OCI-LY3 (cell line): ENCODE data around the gene PTGER2.

Experiments
- H2AFZ ChIP-seq: fragments of 200-600, 300-600 bp; shearing (Covaris generic); 2 replicates; pipeline ENCODE4 v1.6.0; 2014; ENCODE audit warnings: antibody characterized with exemption, low read depth, low read length
- H3K27ac ChIP-seq: fragments of 200-600, 300-600 bp; sonication (generic); 2 replicates; pipeline ENCODE4 v1.5.1; 2014; ENCODE audit warnings: mild to moderate bottlenecking, low read length, moderate library complexity, mixed read lengths
- H3K27me3 ChIP-seq: fragments of 200-600, 300-600 bp; sonication (generic); 2 replicates; pipeline ENCODE4 v1.6.1; 2014; ENCODE audit warnings: low read depth, low read length, mixed read lengths
- H3K36me3 ChIP-seq: fragments of 200-600, 300-600 bp; sonication (generic); replicated peaks from 2 replicates; pipeline ENCODE3; 2014; ENCODE audit warnings: low read depth, low read length, mixed read lengths
- H3K4me1 ChIP-seq: fragments of 300-600, 200-600 bp; sonication (generic); 2 replicates; pipeline ENCODE4 v1.6.1; 2014; ENCODE audit warnings: low read length, mixed read lengths
- H3K4me2 ChIP-seq: fragments of 200-600, 300-600 bp; sonication (generic); 2 replicates; pipeline ENCODE4 v1.6.1; 2014; ENCODE audit warnings: low read length, mixed read lengths
- H3K4me3 ChIP-seq: fragments of 300-600, 200-600 bp; sonication (generic); 2 replicates; pipeline ENCODE4 v1.5.1; 2014; ENCODE audit warnings: antibody characterized with exemption, mild to moderate bottlenecking, low read length, moderate library complexity
- H3K79me2 ChIP-seq: fragments of 300-600, 200-600 bp; shearing (Covaris generic); 2 replicates; pipeline ENCODE4 v1.6.1; 2014; ENCODE audit warnings: mild to moderate bottlenecking, low read length, mixed read lengths
- H3K9ac ChIP-seq: fragments of 300-600, 200-600 bp; shearing (Covaris generic); 2 replicates; pipeline ENCODE4 v1.6.0; 2014; ENCODE audit warnings: mild to moderate bottlenecking, low read length, moderate library complexity
- H3K9me3 ChIP-seq: fragments of 200-600, 300-600 bp; shearing (Covaris generic); 2 replicates; pipeline ENCODE4 v1.6.1; 2014; ENCODE audit warnings: low read length, mixed read lengths; ENCODE audit not compliant: insufficient read depth
- H4K20me1 ChIP-seq: fragments of 200-600, 300-600 bp; sonication (generic); 2 replicates; pipeline ENCODE4 v1.6.1; 2016; ENCODE audit warnings: low read length, mixed read lengths; ENCODE audit not compliant: insufficient read depth
- CTCF ChIP-seq: fragments of 200-600, 300-600 bp; sonication (generic); IDR thresholded peaks from 2 replicates; pipeline ENCODE4 v1.5.1; 2014; ENCODE audit warnings: antibody characterized with exemption, low read length, low read depth
- EZH2phosphoT487 ChIP-seq: fragments of 200-600 bp; shearing (Covaris generic); IDR thresholded peaks from 2 replicates; pipeline ENCODE4 v1.6.1; 2018; ENCODE audit warnings: antibody characterized with exemption, mixed run types, low read depth

PTGER2 gene

DNA sequence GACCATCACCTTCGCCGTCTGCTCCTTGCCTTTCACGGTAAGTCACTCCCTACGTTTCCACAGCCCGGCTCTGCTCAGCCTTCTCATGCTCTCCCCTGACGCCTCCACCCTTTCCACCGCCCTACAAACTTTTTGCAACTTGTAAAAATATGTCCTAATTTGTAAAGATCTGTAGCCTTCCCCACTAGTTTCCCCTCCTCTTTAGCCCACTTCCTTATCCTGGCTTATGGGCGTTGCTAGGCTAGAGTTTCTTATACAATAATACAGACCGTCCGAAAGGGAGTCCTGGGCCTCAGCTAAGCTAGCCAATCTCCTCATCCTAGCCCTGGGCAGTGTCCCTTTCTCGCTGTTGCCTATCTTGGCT, 1.2 kb downstream of the PTGER2 start:
- Histone ChIP-seq H3K9ac (no peak overlapping the region), H3K4me3 (no peak overlapping the region), H3K4me2 (no peak overlapping the region), H4K20me1 (0 out of 2 replicates have a peak, but pooled peaks cover 4% of the 10 kb centered on the region), H3K36me3 (no peaks in the 10 kb centered on the region), H3K27ac (no peak overlapping the region), H3K79me2 (no peaks in the 10 kb centered on the region), H3K27me3 (peaks cover 68% of the 10 kb centered on the region), H3K9me3 (peaks cover 13% of the 10 kb centered on the region; the same call in 1 of the 2 replicates), H2AFZ (no peak overlapping the region), H3K4me1 (peaks cover 13% of the 10 kb centered on the region)
- TF ChIP-seq EZH2phosphoT487 (no peak), CTCF (no peak)

GRCh38 chr14:52318062-52318461, 4.0 kb downstream of the PTGER2 start:
- H3K27me3 ChIP-seq, result peaks cover 77% of the 10 kb centered on the region
- H3K9me3 ChIP-seq, result peaks cover 14% of the 10 kb centered on the region; the same call in 1 of the 2 replicates
- H3K4me1 ChIP-seq, result no peaks in the 10 kb centered on the region
- no peak overlapping the region for H3K4me3 ChIP-seq
- TF ChIP-seq CTCF, result no peak
- no peak for TF ChIP-seq EZH2phosphoT487
- no peaks in the 10 kb centered on the region for H3K79me2 ChIP-seq
- H3K9ac ChIP-seq, result no peak overlapping the region
- H3K36me3 ChIP-seq, result no peaks in the 10 kb centered on the region
- H2AFZ ChIP-seq, result no peak overlapping the region
- H3K27ac ChIP-seq, result no peak overlapping the region
- H4K20me1 ChIP-seq, result 0 out of 2 replicates have a peak, but pooled peaks cover 4% of the 10 kb centered on the region
- H3K4me2 ChIP-seq, result no peak overlapping the region

DNA sequence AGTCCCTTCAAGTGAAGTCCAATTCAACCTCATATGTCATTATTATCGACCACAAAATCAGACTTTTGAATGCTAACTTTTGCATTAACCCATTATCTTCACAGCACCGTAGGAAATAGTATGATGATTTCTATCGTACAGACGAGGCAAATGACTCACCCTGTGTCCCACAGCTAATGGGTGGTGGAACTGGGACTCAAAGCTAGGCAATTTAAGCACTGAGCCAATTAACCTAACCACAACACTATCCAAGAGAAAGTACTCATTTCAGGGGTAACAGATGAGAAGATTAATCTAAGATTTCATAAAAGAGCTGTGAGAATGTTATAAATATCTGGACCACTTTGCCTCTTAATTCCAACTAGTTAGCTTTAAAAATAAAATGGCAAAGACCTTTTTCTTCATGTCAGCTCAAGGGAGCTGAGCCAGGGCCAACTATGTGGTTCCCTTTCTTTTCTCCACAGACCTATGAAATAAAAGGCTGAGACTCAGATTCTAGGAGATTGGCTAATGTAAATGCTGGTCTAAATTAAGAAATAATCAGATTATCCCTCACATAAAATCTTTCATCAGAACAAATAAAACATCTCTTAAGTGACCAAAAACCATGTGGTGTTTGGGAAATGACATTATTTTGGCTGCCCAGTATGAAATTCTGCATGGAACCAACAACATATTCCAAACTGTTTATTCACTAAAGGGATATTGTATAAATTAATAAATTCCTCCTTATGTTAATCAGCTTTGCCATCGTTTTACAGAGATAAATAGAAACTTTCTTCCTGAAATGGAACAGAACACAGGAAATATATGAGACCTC, 4.9 kb downstream of the PTGER2 start:
- H3K36me3 ChIP-seq, result peaks cover 3% of the 10 kb centered on the region
- H4K20me1 ChIP-seq, result 0 out of 2 replicates have a peak, but pooled peaks cover 4% of the 10 kb centered on the region
- H3K4me2 ChIP-seq, result no peak overlapping the region
- TF ChIP-seq CTCF (no peak), EZH2phosphoT487 (no peak)
- H2AFZ ChIP-seq, result no peak overlapping the region
- no peaks in the 10 kb centered on the region for H3K4me1 ChIP-seq
- peaks cover 22% of the 10 kb centered on the region; the same call in 1 of the 2 replicates for H3K9me3 ChIP-seq
- H3K27me3 ChIP-seq, result peaks cover 76% of the 10 kb centered on the region
- H3K4me3 ChIP-seq, result no peak overlapping the region
- H3K79me2 ChIP-seq, result no peaks in the 10 kb centered on the region
- no peak overlapping the region for H3K27ac ChIP-seq
- H3K9ac ChIP-seq, result no peak overlapping the region

DNA sequence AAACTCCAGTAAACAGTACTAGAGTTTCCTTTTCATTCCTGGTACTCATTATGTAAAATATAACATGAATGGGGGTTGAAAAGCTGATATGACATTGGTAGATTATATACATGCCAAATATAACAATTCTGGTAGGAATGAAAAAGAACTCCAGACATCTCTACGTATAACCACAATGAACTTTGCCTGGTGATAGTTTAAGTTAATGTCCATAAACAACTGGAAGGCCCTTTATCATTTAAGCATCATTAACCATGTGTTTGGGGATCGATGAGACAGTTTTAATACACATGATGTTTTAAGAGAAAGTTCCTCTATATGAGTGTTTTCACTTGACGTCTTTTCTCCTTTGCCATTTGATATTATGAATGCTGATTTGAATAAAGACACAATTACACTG, 5.8 kb downstream of the PTGER2 start:
- no peaks in the 10 kb centered on the region for H3K79me2 ChIP-seq
- no peak overlapping the region for H3K27ac ChIP-seq
- H3K4me1 ChIP-seq, result peaks cover 6% of the 10 kb centered on the region
- peaks cover 20% of the 10 kb centered on the region; the same call in 1 of the 2 replicates for H3K9me3 ChIP-seq
- H3K27me3 ChIP-seq, result peaks cover 78% of the 10 kb centered on the region
- no peak for TF ChIP-seq CTCF
- TF ChIP-seq EZH2phosphoT487, result no peak
- H4K20me1 ChIP-seq, result 0 out of 2 replicates have a peak, but pooled peaks cover 4% of the 10 kb centered on the region
- no peak overlapping the region for H3K4me3 ChIP-seq
- H2AFZ ChIP-seq, result no peak overlapping the region
- peaks cover 3% of the 10 kb centered on the region for H3K36me3 ChIP-seq
- H3K9ac ChIP-seq, result no peak overlapping the region
- no peak overlapping the region for H3K4me2 ChIP-seq
